Measurements from ENCODE around the gene SLC5A3. TPM values are rescaled to one million over a fixed set of nuclear protein-coding genes. Genes with fewer than 3 reads are reported as not detected.

SLC5A3 gene
- total RNA-seq, 2 donors from 2014 or later: 8.2 to 44.0 TPM

- Histone ChIP-seq H3K36me3 (no peaks in the 10 kb centered on the region), H3K4me1 (replicated peaks) (no peaks in the 10 kb centered on the region)
Measured at GRCh38 chr21:34029743-34030528, 43.4 kb upstream of the SLC5A3 start.

GRCh38 chr21:34031835-34032370 lies 41.5 kb upstream of the SLC5A3 start:
- no peak for DNase-seq (ENCODE audit: low spot score)
- Histone ChIP-seq H3K4me3 (no peak overlapping the region), H3K27ac (no peak overlapping the region), H3K4me1 (replicated peaks) (no peaks in the 10 kb centered on the region), H3K27me3 (replicated peaks; ENCODE audit: insufficient read depth) (no peaks in the 10 kb centered on the region), H3K9me3 (no peaks in the 10 kb centered on the region), H3K36me3 (no peaks in the 10 kb centered on the region)
- no peak for TF ChIP-seq POLR2AphosphoS5 (IDR thresholded peaks at IDR 0.05)
- TF ChIP-seq CTCF (IDR thresholded peaks at IDR 0.05): no peak
- TF ChIP-seq POLR2A (IDR thresholded peaks at IDR 0.05): no peak
- WGBS: 82% methylated on average over 11 of the region's 11 CpGs
- intact Hi-C loops (cut with DNase I): no loop called here

More at GRCh38 chr21:34029743-34030528, 43.4 kb upstream of the SLC5A3 start:
- no peak for DNase-seq (ENCODE audit: low spot score)
- 45% methylated on average over 13 of the region's 13 CpGs for WGBS
- Histone ChIP-seq H3K4me3 (no peak overlapping the region), H3K9me3 (no peaks in the 10 kb centered on the region), H3K27ac (no peak overlapping the region), H3K27me3 (replicated peaks; ENCODE audit: insufficient read depth) (no peaks in the 10 kb centered on the region)
- intact Hi-C loops (cut with DNase I): no loop called here
- TF ChIP-seq POLR2AphosphoS5 (IDR thresholded peaks at IDR 0.05): no peak

GRCh38 chr21:34034369-34035014 lies 38.9 kb upstream of the SLC5A3 start:
- no peak for TF ChIP-seq POLR2A (IDR thresholded peaks at IDR 0.05)
- no peak for TF ChIP-seq CTCF (IDR thresholded peaks at IDR 0.05)
- no peak for TF ChIP-seq POLR2AphosphoS5 (IDR thresholded peaks at IDR 0.05)
- H3K36me3 ChIP-seq: no peaks in the 10 kb centered on the region
- H3K9me3 ChIP-seq: no peaks in the 10 kb centered on the region
- H3K27ac ChIP-seq: no peak overlapping the region
- intact Hi-C loops (cut with DNase I): no loop called here
- H3K27me3 ChIP-seq (replicated peaks; ENCODE audit: insufficient read depth): no peaks in the 10 kb centered on the region
- DNase-seq (ENCODE audit: low spot score): no peak
- no peak overlapping the region for H3K4me3 ChIP-seq
- H3K4me1 ChIP-seq (replicated peaks): no peaks in the 10 kb centered on the region
- 69% methylated on average over 8 of the region's 8 CpGs for WGBS

GRCh38 chr21:34035619-34036354 lies 37.6 kb upstream of the SLC5A3 start:
- intact Hi-C loops (cut with DNase I): no loop called here
- WGBS: 73% methylated on average over 8 of the region's 8 CpGs

More at GRCh38 chr21:34035619-34036354, 37.6 kb upstream of the SLC5A3 start:
- Histone ChIP-seq H3K4me1 (replicated peaks) (no peaks in the 10 kb centered on the region), H3K4me3 (no peak overlapping the region), H3K27ac (no peak overlapping the region), H3K9me3 (no peaks in the 10 kb centered on the region), H3K36me3 (no peaks in the 10 kb centered on the region), H3K27me3 (replicated peaks; ENCODE audit: insufficient read depth) (no peaks in the 10 kb centered on the region)
- DNase-seq (ENCODE audit: low spot score): no peak
- TF ChIP-seq POLR2AphosphoS5 (IDR thresholded peaks at IDR 0.05) (no peak), CTCF (IDR thresholded peaks at IDR 0.05) (no peak), POLR2A (IDR thresholded peaks at IDR 0.05) (no peak)

Data from prostate gland (tissue), 2 donors.